HG02678 (cell line): ENCODE results near the gene MEIS1.
A peak's percentile ranks its signal among the peaks of the same experiment; 100 is the strongest.

Source experiments
- ATAC-seq: cut with Tn5 transposase; IDR thresholded peaks from one replicate; pipeline ENCODE4 v1.9.1; 2021; ENCODE audit warnings: mild to moderate bottlenecking, moderate library complexity; ENCODE audit not compliant: unreplicated experiment

MEIS1 gene

GRCh38 chr2:66431274-66431642 is 3.7 kb upstream of the MEIS1 start:
- ATAC-seq = no peak

- ATAC-seq = no peak
Observed at GRCh38 chr2:66431846-66432587, 2.9 kb upstream of the MEIS1 start.

GRCh38 chr2:66432801-66433694 is 1.9 kb upstream of the MEIS1 start:
- no peak for ATAC-seq

- no peak for ATAC-seq
Observed at GRCh38 chr2:66433695-66433944, 1.3 kb upstream of the MEIS1 start.

- peak; percentile 43 for ATAC-seq
Observed at GRCh38 chr2:66433945-66434678, 813 bp upstream of the MEIS1 start.

GRCh38 chr2:66435549-66435875 is 587 bp downstream of the MEIS1 start:
- no peak for ATAC-seq

- ATAC-seq = no peak
Observed at GRCh38 chr2:66435963-66436362, 1.0 kb downstream of the MEIS1 start.

- no peak for ATAC-seq
Observed at GRCh38 chr2:66436581-66437001, 1.7 kb downstream of the MEIS1 start.

GRCh38 chr2:66437109-66437690 is 2.3 kb downstream of the MEIS1 start:
- no peak for ATAC-seq

GRCh38 chr2:66437691-66438497 is 3.0 kb downstream of the MEIS1 start:
- ATAC-seq = no peak

- ATAC-seq = no peak
Observed at GRCh38 chr2:66438498-66438833, 3.5 kb downstream of the MEIS1 start.

- no peak for ATAC-seq
Observed at GRCh38 chr2:66438891-66439811, 4.2 kb downstream of the MEIS1 start.

- ATAC-seq = no peak
Observed at GRCh38 chr2:66439812-66440542, 5.1 kb downstream of the MEIS1 start.

GRCh38 chr2:66440708-66441497 is 6.0 kb downstream of the MEIS1 start:
- no peak for ATAC-seq

- ATAC-seq = no peak
Observed at GRCh38 chr2:66441581-66442320, 6.8 kb downstream of the MEIS1 start.

- ATAC-seq = no peak
Observed at GRCh38 chr2:66442516-66443185, 7.7 kb downstream of the MEIS1 start.
